ENCODE results near the gene AKT3. TPM values are rescaled to one million over a fixed set of nuclear protein-coding genes. Genes with fewer than 3 reads are reported as not detected.

Gene AKT3
- total and polyA plus RNA-seq, 4 donors: 7.1 to 53.1 (median 23.8) TPM

- no peak for TF ChIP-seq CTCF (IDR thresholded peaks at IDR 0.05; ENCODE audit: control extremely low read depth, extremely low read depth)
- no peaks in the 10 kb centered on the region for H3K36me3 ChIP-seq (ENCODE audit: control insufficient read depth in 4 of 4, insufficient read depth in 4 of 4, low read length in 4 of 4)
- ATAC-seq (ENCODE audit: insufficient read depth, low FRiP score) (no peak), DNase-seq (no peak)
- WGBS, 2 donors: 81 to 93% methylated on average over 1 of the region's 1 CpG
- H3K9ac ChIP-seq (ENCODE audit: insufficient read depth in 1 of 2, low read length in 2 of 2): no peak overlapping the region
- no peaks in the 10 kb centered on the region for H3K4me1 ChIP-seq (ENCODE audit: control insufficient read depth in 5 of 5, insufficient read depth in 5 of 5, low read length in 5 of 5)
- H3K27ac ChIP-seq (ENCODE audit: low read depth in 1 of 2, low read length in 1 of 2): no peak overlapping the region
- H3K9me3 ChIP-seq (ENCODE audit: control insufficient read depth in 4 of 4, insufficient read depth in 3 of 4, low read length in 3 of 4): peaks cover 0 to 2% (median 0%) of the 10 kb centered on the region in 4 donors
- no peak overlapping the region for H3K4me3 ChIP-seq
- H3K27me3 ChIP-seq (ENCODE audit: control insufficient read depth in 3 of 3, insufficient read depth in 3 of 3, low read length in 2 of 3): no peaks in the 10 kb centered on the region
These were observed 79.2 kb downstream of the AKT3 start for GRCh38 chr1:243770860-243771259.

- Histone ChIP-seq H3K4me3 (no peak overlapping the region), H3K9me3 (ENCODE audit: control insufficient read depth in 4 of 4, insufficient read depth in 3 of 4, low read length in 3 of 4) (no peaks in the 10 kb centered on the region), H3K27ac (ENCODE audit: low read depth in 1 of 2, low read length in 1 of 2) (no peak overlapping the region), H3K9ac (ENCODE audit: insufficient read depth in 1 of 2, low read length in 2 of 2) (no peak overlapping the region), H3K27me3 (ENCODE audit: control insufficient read depth in 3 of 3, insufficient read depth in 3 of 3, low read length in 2 of 3) (no peaks in the 10 kb centered on the region), H3K4me1 (ENCODE audit: control insufficient read depth in 5 of 5, insufficient read depth in 5 of 5, low read length in 5 of 5) (no peaks in the 10 kb centered on the region), H3K36me3 (ENCODE audit: control insufficient read depth in 4 of 4, insufficient read depth in 4 of 4, low read length in 4 of 4) (no peaks in the 10 kb centered on the region)
- 77 to 87% methylated on average over 2 of the region's 2 CpGs for WGBS, 2 donors
- no peak for DNase-seq
- no peak for ATAC-seq (ENCODE audit: insufficient read depth, low FRiP score)
- TF ChIP-seq CTCF (IDR thresholded peaks at IDR 0.05; ENCODE audit: control extremely low read depth, extremely low read depth): no peak
These were observed 84.4 kb downstream of the AKT3 start for GRCh38 chr1:243765676-243766075.

- Histone ChIP-seq H3K9ac (ENCODE audit: insufficient read depth in 1 of 2, low read length in 2 of 2) (no peak overlapping the region), H3K9me3 (ENCODE audit: control insufficient read depth in 4 of 4, insufficient read depth in 3 of 4, low read length in 3 of 4) (no peaks in the 10 kb centered on the region), H3K4me3 (no peak overlapping the region), H3K4me1 (ENCODE audit: control insufficient read depth in 5 of 5, insufficient read depth in 5 of 5, low read length in 5 of 5) (no peaks in the 10 kb centered on the region), H3K36me3 (ENCODE audit: control insufficient read depth in 4 of 4, insufficient read depth in 4 of 4, low read length in 4 of 4) (no peaks in the 10 kb centered on the region), H3K27me3 (ENCODE audit: control insufficient read depth in 3 of 3, insufficient read depth in 3 of 3, low read length in 2 of 3) (no peaks in the 10 kb centered on the region), H3K27ac (ENCODE audit: low read depth in 1 of 2, low read length in 1 of 2) (no peak overlapping the region)
- ATAC-seq (ENCODE audit: insufficient read depth, low FRiP score): no peak
- 84 to 91% methylated on average over 5 of the region's 5 CpGs for WGBS, 2 donors
- DNase-seq: no peak
- no peak for TF ChIP-seq CTCF (IDR thresholded peaks at IDR 0.05; ENCODE audit: control extremely low read depth, extremely low read depth)
These were observed 86.2 kb downstream of the AKT3 start for GRCh38 chr1:243763806-243764205.

GRCh38 chr1:243758647-243759046, 91.4 kb downstream of the AKT3 start:
- H3K27me3 ChIP-seq (ENCODE audit: control insufficient read depth in 3 of 3, insufficient read depth in 3 of 3, low read length in 2 of 3): no peaks in the 10 kb centered on the region
- ATAC-seq (ENCODE audit: insufficient read depth, low FRiP score) (no peak), DNase-seq (no peak)
- TF ChIP-seq CTCF (IDR thresholded peaks at IDR 0.05; ENCODE audit: control extremely low read depth, extremely low read depth): no peak
- H3K36me3 ChIP-seq (ENCODE audit: control insufficient read depth in 4 of 4, insufficient read depth in 4 of 4, low read length in 4 of 4): peaks cover 0 to 1% (median 0%) of the 10 kb centered on the region in 4 donors
- H3K4me3 ChIP-seq: no peak overlapping the region
- no peaks in the 10 kb centered on the region for H3K9me3 ChIP-seq (ENCODE audit: control insufficient read depth in 4 of 4, insufficient read depth in 3 of 4, low read length in 3 of 4)
- no peak overlapping the region for H3K27ac ChIP-seq (ENCODE audit: low read depth in 1 of 2, low read length in 1 of 2)
- WGBS, 2 donors: 96% methylated on average over 8 of the region's 8 CpGs
- H3K9ac ChIP-seq (ENCODE audit: insufficient read depth in 1 of 2, low read length in 2 of 2): no peak overlapping the region
- peaks cover 0 to 1% (median 0%) of the 10 kb centered on the region in 5 donors for H3K4me1 ChIP-seq (ENCODE audit: control insufficient read depth in 5 of 5, insufficient read depth in 5 of 5, low read length in 5 of 5)
